Astrocyte of the spinal cord (primary cell): Measurements from ENCODE around the gene DGKG.

Experiments
- DNase-seq: peaks from one replicate; pipeline ENCODE4 v3.0.0; 2011; ENCODE audit warnings: low read depth, low spot score
- H3K4me3 ChIP-seq: 2 replicates; pipeline ENCODE4 v1.5.1; 2011; ENCODE audit warnings: low read depth, mild to moderate bottlenecking, low read length, moderate library complexity
- CTCF ChIP-seq: IDR thresholded peaks from 2 replicates; pipeline ENCODE4 v1.5.1; 2012; ENCODE audit warnings: low read depth, mild to moderate bottlenecking, low read length, inconsistent platforms
- in situ Hi-C: cut with HindIII; loops from 2 replicates; pipeline ENCODE4 v1.10.0; 2017; ENCODE audit warnings: low sequenced_read_pairs

Gene DGKG

GRCh38 chr3:186286114-186286513 is 75.9 kb downstream of the DGKG start:
- no peak overlapping the region for H3K4me3 ChIP-seq
- in situ Hi-C loops = loop anchor here (25.0 kb wide), 1 partner anchor 251 kb away; the partner anchor contains the start of gene CRYGS
- no peak for TF ChIP-seq CTCF
- DNase-seq = peak; percentile 30

DNA sequence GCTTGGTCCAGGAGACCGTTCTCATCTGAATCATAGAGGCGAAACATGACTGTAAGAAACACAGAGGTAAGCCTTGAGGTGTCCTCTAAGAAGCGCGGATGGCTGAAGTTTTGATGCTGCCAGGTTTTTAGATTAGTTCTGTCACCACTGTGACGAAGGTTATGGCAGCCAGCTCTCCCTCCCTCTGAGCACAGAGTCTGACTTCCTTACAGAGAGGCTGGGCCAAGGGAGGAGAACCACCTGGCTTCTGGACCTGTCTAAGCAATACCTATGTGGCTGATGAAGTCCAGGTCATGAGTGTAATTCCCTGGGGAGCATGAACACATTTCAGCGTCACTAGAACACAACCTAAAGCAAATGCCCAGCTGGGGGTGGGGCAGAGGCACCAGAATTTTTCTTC is 77.4 kb downstream of the DGKG start:
- in situ Hi-C loops = loop anchor here (25.0 kb wide), 1 partner anchor 253 kb away; the partner anchor contains the start of gene CRYGS
- no peak overlapping the region for H3K4me3 ChIP-seq
- TF ChIP-seq CTCF = no peak
- DNase-seq = no peak

DNA sequence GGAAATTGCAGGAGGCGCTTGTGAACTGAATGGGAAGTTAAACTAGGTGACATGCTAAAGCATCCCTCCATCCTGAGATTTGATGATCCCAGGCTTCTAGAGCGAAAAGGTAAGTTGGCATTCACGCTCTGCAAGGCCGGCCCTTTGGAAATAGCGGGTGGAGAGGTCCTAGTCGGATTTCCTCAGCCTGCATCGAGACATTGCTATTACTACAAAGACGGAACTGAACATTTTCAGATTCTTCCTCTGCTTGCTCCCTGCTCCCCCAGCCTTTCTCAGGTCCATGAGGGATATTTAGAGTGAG is 77.7 kb downstream of the DGKG start:
- no peak for TF ChIP-seq CTCF
- in situ Hi-C loops = loop anchor here (25.0 kb wide), 1 partner anchor 253 kb away; the partner anchor contains the start of gene CRYGS
- DNase-seq = no peak
- H3K4me3 ChIP-seq = no peak overlapping the region

DNA sequence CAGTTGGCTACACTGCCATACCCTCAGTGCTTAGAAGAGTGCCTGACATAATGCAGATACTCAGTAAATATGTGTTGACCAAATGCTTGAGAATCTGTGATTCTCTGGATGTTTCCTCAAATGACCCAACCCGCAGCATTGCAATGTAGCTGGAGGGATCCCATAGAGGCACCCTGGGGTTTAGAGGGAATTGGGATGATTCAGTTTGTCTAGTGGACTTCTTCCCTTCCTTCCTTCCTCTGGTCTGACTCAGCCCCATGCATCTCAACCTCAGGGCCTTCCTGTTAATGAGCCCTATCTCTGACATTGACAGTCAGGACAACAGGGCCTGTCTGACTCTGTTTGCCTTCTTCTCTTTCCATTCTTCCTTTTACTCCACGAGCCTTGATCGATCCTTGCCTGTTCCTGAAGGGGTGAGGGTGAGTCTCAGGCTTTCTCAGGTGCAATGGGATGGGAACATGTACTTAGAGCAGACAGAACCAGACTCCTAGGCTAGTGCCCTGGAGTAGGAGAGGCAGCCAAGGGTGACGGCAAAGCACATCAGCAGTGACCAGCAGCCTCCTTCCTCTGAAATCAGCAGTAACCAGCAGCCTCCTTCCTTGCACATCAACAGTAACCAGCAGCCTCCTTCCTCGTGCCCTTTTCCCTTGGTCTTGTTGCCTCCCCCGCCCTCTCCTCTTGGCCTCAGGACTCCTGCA is 78.2 kb downstream of the DGKG start:
- in situ Hi-C loops = loop anchor here (25.0 kb wide), 1 partner anchor 254 kb away; the partner anchor contains the start of gene CRYGS
- no peak for TF ChIP-seq CTCF
- no peak overlapping the region for H3K4me3 ChIP-seq
- DNase-seq = peak; percentile 71

- no peak for DNase-seq
These were observed 78.9 kb downstream of the DGKG start for GRCh38 chr3:186283096-186283495.

GRCh38 chr3:186281176-186281575 is 80.9 kb downstream of the DGKG start:
- no peak overlapping the region for H3K4me3 ChIP-seq
- in situ Hi-C loops = loop anchor here (25.0 kb wide), 1 partner anchor 256 kb away; the partner anchor contains the start of gene CRYGS
- DNase-seq = peak; percentile 87
- TF ChIP-seq CTCF = no peak

More at GRCh38 chr3:186283096-186283495, 78.9 kb downstream of the DGKG start:
- TF ChIP-seq CTCF = no peak
- no peak overlapping the region for H3K4me3 ChIP-seq
- in situ Hi-C loops = loop anchor here (25.0 kb wide), 1 partner anchor 254 kb away; the partner anchor contains the start of gene CRYGS
